ENCODE results near the gene MOB2.

DNA sequence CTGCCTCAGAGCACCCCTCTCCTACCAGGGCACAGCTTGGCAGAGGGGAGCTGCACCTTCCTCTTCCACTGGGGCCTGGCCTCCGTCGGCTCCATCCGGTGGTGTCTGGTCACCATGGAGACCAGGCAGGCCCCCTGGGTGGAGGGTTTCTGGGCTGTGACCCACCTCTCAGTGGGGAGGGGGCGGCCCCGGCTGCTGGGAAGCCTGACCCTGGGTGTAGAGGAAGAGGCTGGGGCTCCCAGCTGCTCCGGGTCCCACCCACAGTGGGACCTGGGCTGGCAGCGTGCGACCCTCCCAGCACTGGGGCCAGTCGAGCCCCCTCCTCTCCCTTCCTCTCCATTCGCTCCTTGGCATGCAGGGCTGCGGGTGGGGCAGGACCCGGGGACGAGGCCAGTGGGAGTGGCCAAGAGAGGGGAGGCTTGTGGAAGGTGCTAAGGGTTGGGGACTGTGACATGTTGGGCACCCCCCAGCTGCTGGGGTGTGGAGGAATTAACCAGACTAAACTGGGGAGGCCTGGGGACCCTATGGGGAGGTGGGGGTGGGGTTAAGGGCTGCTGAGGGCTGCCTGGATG lies 50.0 kb downstream of the MOB2 start:
- TF ChIP-seq, protein P1, sequence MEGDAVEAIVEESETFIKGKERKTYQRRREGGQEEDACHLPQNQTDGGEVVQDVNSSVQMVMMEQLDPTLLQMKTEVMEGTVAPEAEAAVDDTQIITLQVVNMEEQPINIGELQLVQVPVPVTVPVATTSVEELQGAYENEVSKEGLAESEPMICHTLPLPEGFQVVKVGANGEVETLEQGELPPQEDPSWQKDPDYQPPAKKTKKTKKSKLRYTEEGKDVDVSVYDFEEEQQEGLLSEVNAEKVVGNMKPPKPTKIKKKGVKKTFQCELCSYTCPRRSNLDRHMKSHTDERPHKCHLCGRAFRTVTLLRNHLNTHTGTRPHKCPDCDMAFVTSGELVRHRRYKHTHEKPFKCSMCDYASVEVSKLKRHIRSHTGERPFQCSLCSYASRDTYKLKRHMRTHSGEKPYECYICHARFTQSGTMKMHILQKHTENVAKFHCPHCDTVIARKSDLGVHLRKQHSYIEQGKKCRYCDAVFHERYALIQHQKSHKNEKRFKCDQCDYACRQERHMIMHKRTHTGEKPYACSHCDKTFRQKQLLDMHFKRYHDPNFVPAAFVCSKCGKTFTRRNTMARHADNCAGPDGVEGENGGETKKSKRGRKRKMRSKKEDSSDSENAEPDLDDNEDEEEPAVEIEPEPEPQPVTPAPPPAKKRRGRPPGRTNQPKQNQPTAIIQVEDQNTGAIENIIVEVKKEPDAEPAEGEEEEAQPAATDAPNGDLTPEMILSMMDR (IDR thresholded peaks at IDR 0.05) = no peak
- no peak for TF ChIP-seq POLR2AphosphoS5 (IDR thresholded peaks at IDR 0.05)

All from breast epithelium (tissue), 3 donors.